CD4-positive, CD25-positive, alpha-beta regulatory T cell (primary cell): ENCODE measurements around the gene SH3D19. TPM values are rescaled to one million over a fixed set of nuclear protein-coding genes. Genes with fewer than 3 reads are reported as not detected.

Source experiments
- ATAC-seq, 2 donors: fragments of 150-1000 bp; cut with Tn5 transposase; one replicate each; pipeline ENCODE4 v1.10.0; 2021; ENCODE audit warnings: low read depth in 2 of 2, moderate number of reproducible peaks in 2 of 2, moderate library complexity in 1 of 2
- DNase-seq, 3 donors: peaks; one replicate each; pipeline versions ENCODE4 v3.0.0 to v3.0.0-alpha.2; 2012 to 2022; ENCODE audit warnings: mixed read lengths in 1 of 3
- H3K27ac ChIP-seq: one replicate; pipeline ENCODE4 v1.7.0; 2013; ENCODE audit warnings: mild to moderate bottlenecking, low read length; ENCODE audit not compliant: insufficient read depth, poor library complexity, severe bottlenecking
- H3K27me3 ChIP-seq: one replicate; pipeline ENCODE4 v1.7.0; 2013; ENCODE audit warnings: low read length; ENCODE audit not compliant: control insufficient read depth, insufficient read depth
- H3K36me3 ChIP-seq: one replicate; pipeline ENCODE4 v1.7.0; 2013; ENCODE audit warnings: mild to moderate bottlenecking, low read length, moderate library complexity; ENCODE audit not compliant: control insufficient read depth, insufficient read depth
- H3K4me1 ChIP-seq: 2 replicates; pipeline ENCODE4 v1.7.0; 2013; ENCODE audit warnings: mild to moderate bottlenecking, low read length; ENCODE audit not compliant: insufficient read depth, control insufficient read depth, poor library complexity, severe bottlenecking
- H3K4me3 ChIP-seq: one replicate; pipeline ENCODE4 v1.7.0; 2013; ENCODE audit warnings: low read depth, mild to moderate bottlenecking, low read length, moderate library complexity
- H3K9me3 ChIP-seq, 2 experiments: 1 replicate in 1 of 2; 2 replicates in 1 of 2; pipeline ENCODE4 v1.7.0; 2013; ENCODE audit warnings: low read length in 2 of 2, mild to moderate bottlenecking in 1 of 2, moderate library complexity in 1 of 2; ENCODE audit not compliant: control insufficient read depth in 2 of 2
- H3K27ac Mint-ChIP-seq, 3 donors: one replicate each; pipeline ENCODE4 v1.8.0; 2020 to 2022; ENCODE audit warnings: mild to moderate bottlenecking in 3 of 3, mixed read lengths in 3 of 3, moderate library complexity in 2 of 3
- H3K27me3 Mint-ChIP-seq: one replicate; pipeline ENCODE4 v1.8.0; 2022; ENCODE audit warnings: mild to moderate bottlenecking, mixed read lengths
- H3K36me3 Mint-ChIP-seq: one replicate; pipeline ENCODE4 v1.8.0; 2020; ENCODE audit warnings: mixed read lengths
- H3K4me1 Mint-ChIP-seq, 4 donors: one replicate each; pipeline ENCODE4 v1.8.0; 2020 to 2022; ENCODE audit warnings: mixed read lengths in 4 of 4, mild to moderate bottlenecking in 1 of 4
- H3K4me3 Mint-ChIP-seq, 4 donors: one replicate each; pipeline ENCODE4 v1.8.0; 2020 to 2022; ENCODE audit warnings: mild to moderate bottlenecking in 4 of 4, mixed read lengths in 4 of 4, moderate library complexity in 3 of 4
- H3K9me3 Mint-ChIP-seq, 7 donors: one replicate each; pipeline ENCODE4 v1.8.0; 2020 to 2022; ENCODE audit warnings: mixed read lengths in 7 of 7, mild to moderate bottlenecking in 3 of 7, moderate library complexity in 2 of 7
- polyA plus RNA-seq, 4 donors: library from polyadenylated mRNA; unstranded; fragments of 300-500 nt; fragmentation: Illumina TruSeq; gene quantifications; one replicate each; pipeline ENCODE4 v1.2.3, GENCODE V29; 2021
- total RNA-seq: library from RNA; stranded (reverse); gene quantifications from one replicate; pipeline ENCODE4 v1.2.3, GENCODE V29; 2022

The SH3D19 gene
- total and polyA plus RNA-seq, 5 donors from 2014 or later = 0.37 to 2.4 (median 0.83) TPM; not detected in 1

DNA sequence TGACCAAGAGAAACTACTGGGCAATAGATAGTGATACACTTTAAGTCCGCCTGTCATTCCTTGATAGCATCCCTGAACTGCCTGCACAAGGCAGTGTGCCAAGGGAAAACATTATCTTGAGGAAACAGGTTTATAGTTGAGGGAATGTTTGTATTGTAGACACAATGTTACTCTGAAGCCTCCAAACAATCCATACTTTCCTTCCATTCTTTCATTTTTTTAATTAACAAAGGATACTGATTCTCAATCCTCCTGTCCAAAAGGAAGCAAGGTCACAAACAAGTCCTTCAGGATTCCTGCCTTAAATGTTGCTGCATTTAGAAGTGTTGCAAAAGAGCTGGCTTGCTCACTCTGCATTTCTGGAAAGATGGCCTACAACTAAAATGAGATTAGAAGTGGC, 110.1 kb downstream of the SH3D19 start:
- H3K27ac Mint-ChIP-seq = no peak overlapping the region
- H3K9me3 Mint-ChIP-seq = peaks cover 0 to 5% (median 0%) of the 10 kb centered on the region in 7 donors
- H3K4me3 Mint-ChIP-seq = no peak overlapping the region

DNA sequence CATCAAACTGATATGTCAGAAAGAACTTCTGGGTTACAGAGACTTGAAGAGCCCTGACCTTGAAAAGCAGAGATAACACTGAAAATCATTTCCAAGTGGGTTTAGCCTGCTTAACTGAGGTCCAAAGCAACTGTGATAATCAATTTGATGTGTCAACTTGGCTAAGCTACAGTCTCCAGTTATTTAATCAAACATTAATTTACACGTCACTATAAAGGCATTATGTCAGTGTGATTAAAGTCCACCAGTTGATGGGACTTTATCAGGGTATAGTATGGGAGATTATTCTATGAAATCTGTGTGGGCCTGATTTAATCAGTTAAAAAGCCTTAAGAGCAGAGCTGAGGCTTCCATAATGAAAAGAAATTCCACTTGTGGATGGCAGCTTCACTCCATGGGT, 117.5 kb downstream of the SH3D19 start:
- Mint-ChIP-seq H3K27me3 (no peaks in the 10 kb centered on the region), H3K4me3 (no peak overlapping the region), H3K4me1 (no peaks in the 10 kb centered on the region), H3K9me3 (no peaks in the 10 kb centered on the region), H3K27ac (no peak overlapping the region), H3K36me3 (no peaks in the 10 kb centered on the region)
- DNase-seq = no peak
- no peak for ATAC-seq
- H3K27me3 ChIP-seq = no peaks in the 10 kb centered on the region
- H3K9me3 ChIP-seq = no peaks in the 10 kb centered on the region
- H3K27ac ChIP-seq = no peak overlapping the region
- no peaks in the 10 kb centered on the region for H3K4me1 ChIP-seq
- H3K36me3 ChIP-seq = no peaks in the 10 kb centered on the region
- H3K4me3 ChIP-seq = no peak overlapping the region

More for the DNA sequence above, 110.1 kb downstream of the SH3D19 start:
- Histone ChIP-seq H3K4me1 (no peaks in the 10 kb centered on the region), H3K9me3 (no peaks in the 10 kb centered on the region), H3K36me3 (no peaks in the 10 kb centered on the region), H3K27me3 (peaks cover 4% of the 10 kb centered on the region), H3K4me3 (no peak overlapping the region), H3K27ac (no peak overlapping the region)
- Mint-ChIP-seq H3K36me3 (no peaks in the 10 kb centered on the region), H3K4me1 (no peaks in the 10 kb centered on the region), H3K27me3 (peaks cover 12% of the 10 kb centered on the region)
- DNase-seq = no peak
- no peak for ATAC-seq

DNA sequence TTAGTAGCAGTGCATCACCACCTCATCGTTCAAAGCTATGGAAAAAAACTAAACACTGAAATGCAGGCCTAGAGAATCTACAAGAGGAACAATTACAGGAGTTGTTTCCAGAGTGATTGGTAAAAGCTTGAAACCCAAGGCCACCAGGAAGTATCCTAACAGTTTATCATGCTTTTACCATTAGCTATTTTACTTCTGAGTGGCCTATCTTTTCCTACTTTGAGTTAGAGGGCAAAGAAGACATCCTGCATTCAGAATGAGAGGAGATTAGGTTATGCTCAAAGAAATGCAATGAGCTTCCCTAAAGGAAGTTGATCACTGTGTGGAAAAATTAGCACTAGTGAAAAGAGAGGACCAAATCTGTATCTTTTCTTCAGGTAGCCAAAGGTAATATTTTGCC, 118.2 kb downstream of the SH3D19 start:
- no peaks in the 10 kb centered on the region for H3K9me3 Mint-ChIP-seq
- Histone ChIP-seq H3K4me3 (no peak overlapping the region), H3K27ac (no peak overlapping the region), H3K36me3 (no peaks in the 10 kb centered on the region), H3K9me3 (no peaks in the 10 kb centered on the region), H3K27me3 (no peaks in the 10 kb centered on the region), H3K4me1 (no peaks in the 10 kb centered on the region)
- H3K4me3 Mint-ChIP-seq = no peak overlapping the region
- H3K27ac Mint-ChIP-seq = no peak overlapping the region
- DNase-seq (no peak), ATAC-seq (no peak)
- H3K36me3 Mint-ChIP-seq = no peaks in the 10 kb centered on the region
- no peaks in the 10 kb centered on the region for H3K4me1 Mint-ChIP-seq
- no peaks in the 10 kb centered on the region for H3K27me3 Mint-ChIP-seq

DNA sequence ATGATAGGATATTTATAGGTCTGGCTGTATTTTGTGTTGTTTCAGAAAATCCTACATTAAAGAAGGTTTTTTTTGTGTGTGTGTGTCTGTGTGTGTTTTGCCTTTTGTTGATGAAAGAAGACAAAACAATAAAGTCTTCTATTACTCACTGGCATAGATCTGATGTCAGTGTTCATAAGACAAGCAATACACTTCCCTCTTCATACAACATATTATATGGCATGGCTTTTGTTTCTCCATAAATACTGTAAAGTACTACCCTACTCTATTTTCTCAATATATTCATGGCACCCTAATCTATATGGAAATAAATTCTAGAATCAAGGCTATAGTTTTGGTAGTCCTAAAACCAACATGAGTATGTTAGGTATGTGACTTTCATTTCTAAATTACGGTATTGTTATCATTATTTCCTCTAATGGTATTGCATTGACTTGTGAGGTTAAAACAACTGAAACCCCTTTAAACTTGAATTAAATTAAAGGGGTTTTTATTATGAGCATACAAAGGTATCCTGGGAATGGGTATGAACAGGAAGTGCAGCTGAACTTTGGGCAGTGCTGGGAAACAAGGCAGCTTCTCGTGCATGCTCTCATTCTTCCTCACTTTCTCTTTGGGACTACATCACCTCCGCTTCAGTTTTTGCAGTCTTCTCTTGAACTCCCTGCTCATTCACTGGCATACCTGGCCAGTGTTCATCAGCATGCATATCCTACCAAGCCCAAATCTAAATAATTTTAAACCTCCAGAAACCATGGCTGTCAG, 119.0 kb downstream of the SH3D19 start:
- H3K4me3 ChIP-seq = no peak overlapping the region
- Mint-ChIP-seq H3K27me3 (no peaks in the 10 kb centered on the region), H3K36me3 (no peaks in the 10 kb centered on the region), H3K4me3 (no peak overlapping the region), H3K4me1 (no peaks in the 10 kb centered on the region), H3K9me3 (no peaks in the 10 kb centered on the region), H3K27ac (no peak overlapping the region)
- H3K27me3 ChIP-seq = no peaks in the 10 kb centered on the region
- no peak for DNase-seq
- no peak for ATAC-seq
- no peaks in the 10 kb centered on the region for H3K9me3 ChIP-seq
- H3K27ac ChIP-seq = no peak overlapping the region
- no peaks in the 10 kb centered on the region for H3K4me1 ChIP-seq
- no peaks in the 10 kb centered on the region for H3K36me3 ChIP-seq

DNA sequence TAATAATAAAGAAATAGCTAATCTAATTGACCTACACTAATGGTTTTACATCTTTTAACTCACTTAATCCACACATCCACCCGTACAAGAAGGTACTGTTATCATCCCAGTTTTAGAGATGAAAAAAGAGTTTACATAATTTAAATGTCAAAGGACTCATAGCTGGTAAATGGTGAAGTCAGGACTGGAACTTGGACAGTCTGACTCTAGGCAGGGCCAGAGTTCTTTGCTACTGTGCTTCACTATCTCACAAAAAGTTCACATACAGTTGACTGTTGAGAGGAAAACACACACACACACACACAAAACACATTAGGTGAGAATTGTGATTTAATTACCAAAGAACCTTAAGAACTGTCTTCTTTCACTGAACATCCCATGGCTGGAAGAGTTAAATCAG, 119.7 kb downstream of the SH3D19 start:
- H3K4me1 Mint-ChIP-seq = no peaks in the 10 kb centered on the region

DNA sequence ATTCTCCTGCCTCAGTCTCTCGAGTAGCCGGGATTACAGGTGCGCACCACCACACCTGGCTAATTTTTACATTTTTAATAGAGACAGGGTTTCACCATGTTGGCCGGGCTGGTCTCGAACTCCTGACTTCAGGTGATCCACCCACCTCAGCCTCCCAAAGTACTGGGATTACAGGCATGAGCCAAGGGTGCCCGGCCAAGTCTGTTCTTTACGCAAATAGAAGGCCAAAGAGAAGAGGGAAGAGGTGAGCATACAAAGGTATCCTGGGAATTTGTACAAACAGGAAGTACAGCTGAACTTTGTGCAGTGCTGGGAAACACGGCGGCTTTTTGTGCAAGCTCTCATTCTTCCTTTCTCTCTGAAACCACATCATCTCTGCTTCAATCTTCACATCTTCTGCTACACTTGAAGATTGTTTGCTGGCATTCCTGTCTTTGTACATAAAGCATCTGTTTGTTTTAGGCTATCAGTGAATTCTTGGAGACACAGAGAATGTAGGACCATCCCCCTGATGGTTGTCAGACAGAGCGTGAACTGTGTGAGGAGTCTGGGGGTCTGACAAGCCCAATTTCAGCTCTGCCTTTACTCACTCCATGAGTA, 120.4 kb downstream of the SH3D19 start:
- DNase-seq = no peak
- Mint-ChIP-seq H3K27me3 (no peaks in the 10 kb centered on the region), H3K36me3 (no peaks in the 10 kb centered on the region), H3K4me3 (no peak overlapping the region), H3K27ac (no peak overlapping the region), H3K4me1 (no peaks in the 10 kb centered on the region), H3K9me3 (no peaks in the 10 kb centered on the region)
- no peak for ATAC-seq
- Histone ChIP-seq H3K27me3 (no peaks in the 10 kb centered on the region), H3K4me3 (no peak overlapping the region), H3K27ac (no peak overlapping the region), H3K9me3 (no peaks in the 10 kb centered on the region), H3K36me3 (no peaks in the 10 kb centered on the region), H3K4me1 (no peaks in the 10 kb centered on the region)

More for the DNA sequence above, 119.7 kb downstream of the SH3D19 start:
- Histone ChIP-seq H3K27ac (no peak overlapping the region), H3K4me3 (no peak overlapping the region), H3K9me3 (no peaks in the 10 kb centered on the region), H3K36me3 (no peaks in the 10 kb centered on the region), H3K4me1 (no peaks in the 10 kb centered on the region), H3K27me3 (no peaks in the 10 kb centered on the region)
- H3K27me3 Mint-ChIP-seq = no peaks in the 10 kb centered on the region
- H3K9me3 Mint-ChIP-seq = no peaks in the 10 kb centered on the region
- no peak for DNase-seq
- no peak for ATAC-seq
- H3K27ac Mint-ChIP-seq = no peak overlapping the region
- H3K36me3 Mint-ChIP-seq = no peaks in the 10 kb centered on the region
- no peak overlapping the region for H3K4me3 Mint-ChIP-seq

DNA sequence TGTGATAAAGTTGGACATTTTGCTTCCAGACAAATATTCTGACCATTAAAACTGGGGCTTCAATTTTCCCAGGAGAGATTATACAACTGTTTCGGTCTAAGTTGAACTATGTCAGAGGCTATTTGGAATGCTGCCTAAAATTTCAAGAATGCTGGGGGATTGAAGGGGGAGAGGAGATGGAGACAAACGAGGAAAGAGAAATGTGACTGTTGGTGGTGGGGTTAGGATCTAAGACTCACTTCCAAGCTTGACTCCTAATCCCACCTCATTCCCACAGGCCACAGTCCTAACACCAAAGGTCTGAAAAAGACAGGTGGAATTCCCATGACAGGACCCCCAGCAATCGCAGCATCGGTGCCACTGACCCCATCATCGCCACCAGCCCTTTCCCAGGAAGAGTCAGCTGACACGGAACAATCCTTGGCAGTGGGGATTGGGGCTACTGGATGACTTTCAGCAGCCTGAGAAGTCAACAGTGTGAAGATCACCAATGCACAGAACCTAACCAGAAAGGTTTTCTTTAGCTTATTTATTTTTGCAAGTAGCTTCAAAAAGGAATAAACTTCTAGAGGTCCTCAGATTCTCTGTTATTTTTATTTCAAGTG, 122.5 kb downstream of the SH3D19 start:
- DNase-seq (no peak), ATAC-seq (no peak)
- Histone ChIP-seq H3K4me1 (no peaks in the 10 kb centered on the region), H3K9me3 (no peaks in the 10 kb centered on the region), H3K4me3 (no peak overlapping the region), H3K36me3 (no peaks in the 10 kb centered on the region), H3K27me3 (no peaks in the 10 kb centered on the region), H3K27ac (no peak overlapping the region)
- Mint-ChIP-seq H3K27me3 (no peaks in the 10 kb centered on the region), H3K9me3 (no peaks in the 10 kb centered on the region), H3K36me3 (no peaks in the 10 kb centered on the region), H3K4me3 (no peak overlapping the region), H3K4me1 (no peaks in the 10 kb centered on the region), H3K27ac (no peak overlapping the region)

DNA sequence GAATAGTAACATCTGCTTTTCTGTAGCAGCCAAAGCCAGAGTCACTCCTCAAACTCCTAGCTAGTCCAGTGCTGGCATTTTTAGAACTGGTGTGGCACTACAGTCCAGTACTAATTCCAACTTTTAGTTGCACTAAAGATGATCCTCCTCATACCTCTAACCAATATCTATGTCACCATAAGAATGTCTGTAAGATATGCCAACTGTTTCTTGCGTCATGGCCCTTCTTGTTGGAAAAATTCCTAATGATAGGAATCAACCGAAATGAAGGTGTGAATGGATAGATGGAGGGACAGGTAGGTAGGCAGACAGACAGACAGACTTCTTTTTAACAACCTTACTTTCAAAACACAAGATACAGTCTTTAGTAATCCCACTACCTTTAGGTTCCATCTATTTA, 123.0 kb downstream of the SH3D19 start:
- ATAC-seq (no peak), DNase-seq (no peak)
- Histone ChIP-seq H3K27ac (no peak overlapping the region), H3K27me3 (no peaks in the 10 kb centered on the region), H3K9me3 (no peaks in the 10 kb centered on the region), H3K36me3 (no peaks in the 10 kb centered on the region), H3K4me1 (no peaks in the 10 kb centered on the region), H3K4me3 (no peak overlapping the region)
- Mint-ChIP-seq H3K4me1 (no peaks in the 10 kb centered on the region), H3K4me3 (no peak overlapping the region), H3K27me3 (no peaks in the 10 kb centered on the region), H3K36me3 (no peaks in the 10 kb centered on the region), H3K9me3 (no peaks in the 10 kb centered on the region), H3K27ac (no peak overlapping the region)
